ENCODE results near the gene ACTL7B. TPM values are rescaled to one million over a fixed set of nuclear protein-coding genes. Genes with fewer than 3 reads are reported as not detected.

Gene ACTL7B
- total RNA-seq, 2 experiments from 2014 or later, result 0.08 to 0.25 TPM

DNA sequence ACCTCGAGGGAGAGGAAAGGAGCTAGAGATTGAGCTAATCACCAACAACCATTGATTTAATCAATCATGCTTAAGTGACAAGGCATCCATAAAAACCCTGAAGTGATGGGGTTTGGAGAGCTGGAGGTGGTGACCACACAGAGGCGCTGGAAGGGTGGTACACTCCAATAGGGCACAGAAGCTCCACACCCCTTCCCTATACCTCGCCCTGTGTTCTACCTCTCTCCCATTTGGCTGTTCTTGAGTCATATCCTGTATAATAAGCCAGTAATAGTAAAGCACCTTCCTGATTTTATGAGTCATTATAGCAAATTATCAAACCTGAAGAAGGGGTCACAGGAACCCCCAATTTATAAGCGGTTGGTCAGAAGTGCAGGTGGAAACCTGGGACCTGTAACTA, 18.3 kb downstream of the ACTL7B start:
- ATAC-seq (ENCODE audit: poor library complexity), result no peak
- ChIA-PET POLR2A (no interaction called here), CTCF (no interaction called here)
- H3K27me3 Mint-ChIP-seq, result peaks cover 4% of the 10 kb centered on the region
- peaks cover under 1% of the 10 kb centered on the region for H3K4me1 ChIP-seq (ENCODE audit: insufficient read depth, low read length)
- H3K4me3 Mint-ChIP-seq, result no peak overlapping the region
- no peak for DNase-seq
- no peak overlapping the region for H3K4me3 ChIP-seq (ENCODE audit: low read length)
- H3K36me3 Mint-ChIP-seq (ENCODE audit: low read depth), result no peaks in the 10 kb centered on the region
- intact Hi-C loops (cut with DNase I, micrococcal nuclease), result no loop called here
- H3K4me1 Mint-ChIP-seq (ENCODE audit: low read depth), result peaks cover 4% of the 10 kb centered on the region
- TF ChIP-seq, protein P1, sequence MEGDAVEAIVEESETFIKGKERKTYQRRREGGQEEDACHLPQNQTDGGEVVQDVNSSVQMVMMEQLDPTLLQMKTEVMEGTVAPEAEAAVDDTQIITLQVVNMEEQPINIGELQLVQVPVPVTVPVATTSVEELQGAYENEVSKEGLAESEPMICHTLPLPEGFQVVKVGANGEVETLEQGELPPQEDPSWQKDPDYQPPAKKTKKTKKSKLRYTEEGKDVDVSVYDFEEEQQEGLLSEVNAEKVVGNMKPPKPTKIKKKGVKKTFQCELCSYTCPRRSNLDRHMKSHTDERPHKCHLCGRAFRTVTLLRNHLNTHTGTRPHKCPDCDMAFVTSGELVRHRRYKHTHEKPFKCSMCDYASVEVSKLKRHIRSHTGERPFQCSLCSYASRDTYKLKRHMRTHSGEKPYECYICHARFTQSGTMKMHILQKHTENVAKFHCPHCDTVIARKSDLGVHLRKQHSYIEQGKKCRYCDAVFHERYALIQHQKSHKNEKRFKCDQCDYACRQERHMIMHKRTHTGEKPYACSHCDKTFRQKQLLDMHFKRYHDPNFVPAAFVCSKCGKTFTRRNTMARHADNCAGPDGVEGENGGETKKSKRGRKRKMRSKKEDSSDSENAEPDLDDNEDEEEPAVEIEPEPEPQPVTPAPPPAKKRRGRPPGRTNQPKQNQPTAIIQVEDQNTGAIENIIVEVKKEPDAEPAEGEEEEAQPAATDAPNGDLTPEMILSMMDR (IDR thresholded peaks at IDR 0.05), result no peak
- H3K27me3 ChIP-seq (ENCODE audit: control insufficient read depth in 1 of 2, insufficient read depth in 2 of 2, low read length in 2 of 2), result no peaks in the 10 kb centered on the region
- no peaks in the 10 kb centered on the region for H3K9me3 ChIP-seq (ENCODE audit: control insufficient read depth in 1 of 2, insufficient read depth in 1 of 2, low read length in 2 of 2)
- no peaks in the 10 kb centered on the region for H3K36me3 ChIP-seq (ENCODE audit: insufficient read depth, low read length)
- no peaks in the 10 kb centered on the region for H3K9me3 Mint-ChIP-seq
- no peak overlapping the region for H3K27ac ChIP-seq (ENCODE audit: low read depth in 1 of 2, low read length in 2 of 2)
- H3K27ac Mint-ChIP-seq, result no peak overlapping the region

DNA sequence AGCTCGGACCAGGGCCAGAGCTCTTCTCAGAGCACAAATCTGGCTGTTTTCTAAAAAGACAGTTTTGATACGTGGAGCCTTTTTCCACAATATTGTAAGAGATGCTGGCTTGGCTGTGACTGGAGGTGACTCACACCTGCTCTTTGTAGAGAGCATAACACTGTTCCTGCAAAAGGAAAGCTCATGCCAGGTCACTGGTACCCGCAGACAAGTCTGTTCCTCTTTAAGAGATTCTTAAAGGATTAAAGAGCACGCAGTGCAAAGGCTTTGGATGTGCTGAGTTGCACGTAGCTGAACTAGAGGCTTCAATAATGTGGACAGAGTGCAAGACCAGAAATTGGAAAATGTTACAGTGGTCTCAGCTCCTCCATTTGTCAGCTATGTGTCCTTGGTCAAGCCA, 19.0 kb downstream of the ACTL7B start:
- TF ChIP-seq, protein P1 (IDR thresholded peaks at IDR 0.05), result no peak
- no peaks in the 10 kb centered on the region for H3K9me3 ChIP-seq (ENCODE audit: control insufficient read depth in 1 of 2, insufficient read depth in 1 of 2, low read length in 2 of 2)
- Mint-ChIP-seq H3K27ac (no peak overlapping the region), H3K9me3 (no peaks in the 10 kb centered on the region), H3K4me3 (no peak overlapping the region), H3K27me3 (peaks cover 4% of the 10 kb centered on the region), H3K4me1 (ENCODE audit: low read depth) (no peaks in the 10 kb centered on the region), H3K36me3 (ENCODE audit: low read depth) (no peaks in the 10 kb centered on the region)
- CTCF ChIA-PET, result no interaction called here
- no peak overlapping the region for H3K27ac ChIP-seq (ENCODE audit: low read depth in 1 of 2, low read length in 2 of 2)
- H3K36me3 ChIP-seq (ENCODE audit: insufficient read depth, low read length), result no peaks in the 10 kb centered on the region
- POLR2A ChIA-PET, result no interaction called here
- H3K27me3 ChIP-seq (ENCODE audit: control insufficient read depth in 1 of 2, insufficient read depth in 2 of 2, low read length in 2 of 2), result no peaks in the 10 kb centered on the region
- H3K4me1 ChIP-seq (ENCODE audit: insufficient read depth, low read length), result no peaks in the 10 kb centered on the region
- intact Hi-C loops (cut with DNase I, micrococcal nuclease), result no loop called here
- no peak overlapping the region for H3K4me3 ChIP-seq (ENCODE audit: low read length)
- DNase-seq (no peak), ATAC-seq (ENCODE audit: poor library complexity) (no peak)

DNA sequence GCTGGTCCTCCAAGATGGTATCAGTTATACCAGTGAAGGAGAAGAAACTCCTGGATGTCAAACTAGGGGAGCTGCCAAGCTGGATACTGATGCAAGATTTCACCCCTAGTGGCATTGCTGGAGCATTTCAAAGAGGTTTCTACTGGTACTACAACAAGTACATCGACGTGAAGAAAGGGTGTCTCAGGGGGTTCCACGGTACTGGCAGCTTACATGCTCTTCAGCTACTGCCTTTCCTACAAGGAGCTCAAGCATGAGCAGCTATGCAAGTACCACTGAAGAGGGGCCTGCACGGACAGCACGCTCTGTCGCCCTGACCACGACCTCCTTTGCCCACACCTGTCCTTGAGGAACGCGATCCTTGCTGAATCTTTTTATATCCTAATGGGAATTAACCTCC, 19.5 kb downstream of the ACTL7B start:
- ChIA-PET POLR2A (no interaction called here), CTCF (no interaction called here)
- Mint-ChIP-seq H3K4me3 (no peak overlapping the region), H3K9me3 (no peaks in the 10 kb centered on the region), H3K27ac (no peak overlapping the region), H3K36me3 (ENCODE audit: low read depth) (no peaks in the 10 kb centered on the region), H3K27me3 (peaks cover 4% of the 10 kb centered on the region), H3K4me1 (ENCODE audit: low read depth) (no peaks in the 10 kb centered on the region)
- Histone ChIP-seq H3K9me3 (ENCODE audit: control insufficient read depth in 1 of 2, insufficient read depth in 1 of 2, low read length in 2 of 2) (no peaks in the 10 kb centered on the region), H3K4me3 (ENCODE audit: low read length) (no peak overlapping the region), H3K27ac (ENCODE audit: low read depth in 1 of 2, low read length in 2 of 2) (no peak overlapping the region), H3K36me3 (ENCODE audit: insufficient read depth, low read length) (no peaks in the 10 kb centered on the region), H3K4me1 (ENCODE audit: insufficient read depth, low read length) (no peaks in the 10 kb centered on the region), H3K27me3 (ENCODE audit: control insufficient read depth in 1 of 2, insufficient read depth in 2 of 2, low read length in 2 of 2) (no peaks in the 10 kb centered on the region)
- TF ChIP-seq, protein P1 (IDR thresholded peaks at IDR 0.05), result no peak
- no peak for DNase-seq
- intact Hi-C loops (cut with DNase I, micrococcal nuclease), result no loop called here
- ATAC-seq (ENCODE audit: poor library complexity), result no peak
